Liver (tissue), 3 donors: Measurements from ENCODE around the gene TAS2R42.

Source experiments
- CTCF ChIP-seq: fragments of 150-350 bp; IDR thresholded peaks from 2 replicates; pipeline ENCODE4 v1.5.1; 2017; ENCODE audit warnings: improper control_type of control experiment, low read depth, low read length; ENCODE audit not compliant: missing input control
- FOXA1 ChIP-seq: IDR thresholded peaks from 2 replicates; pipeline ENCODE4 v1.6.1; 2016; ENCODE audit warnings: antibody characterized with exemption
- GABPA ChIP-seq, 2 donors: IDR thresholded peaks in 1 of 2; conservative IDR thresholded peaks in 1 of 2; 2 replicates each; pipeline ENCODE4 v1.6.1; 2016; ENCODE audit warnings: antibody characterized with exemption in 2 of 2, mild to moderate bottlenecking in 1 of 2, moderate library complexity in 1 of 2
- HNF4G ChIP-seq: IDR thresholded peaks from 2 replicates; pipeline ENCODE4 v1.6.1; 2016; ENCODE audit warnings: antibody characterized with exemption
- JUND ChIP-seq, 2 donors: IDR thresholded peaks; 2 replicates each; pipeline ENCODE4 v1.6.1; 2016; ENCODE audit warnings: antibody characterized with exemption in 2 of 2
- MAX ChIP-seq: IDR thresholded peaks from 2 replicates; pipeline ENCODE4 v1.6.1; 2016; ENCODE audit warnings: antibody characterized with exemption
- RAD21 ChIP-seq, 2 donors: IDR thresholded peaks; 2 replicates each; pipeline ENCODE4 v1.6.1; 2016; ENCODE audit warnings: antibody characterized with exemption in 2 of 2, mild to moderate bottlenecking in 2 of 2
- SP1 ChIP-seq: IDR thresholded peaks from 2 replicates; pipeline ENCODE4 v1.6.1; 2018; ENCODE audit warnings: antibody characterized with exemption, mild to moderate bottlenecking
- TAF1 ChIP-seq: conservative IDR thresholded peaks from 2 replicates; pipeline ENCODE4 v1.6.1; 2016; ENCODE audit warnings: antibody characterized with exemption, mild to moderate bottlenecking
- YY1 ChIP-seq: IDR thresholded peaks from 2 replicates; pipeline ENCODE4 v1.6.1; 2016; ENCODE audit warnings: antibody characterized with exemption, mild to moderate bottlenecking
- ZBTB33 ChIP-seq: IDR thresholded peaks from 2 replicates; pipeline ENCODE4 v1.6.1; 2016; ENCODE audit warnings: antibody characterized with exemption
- donor health status: healthy.
- donor health status: healthy.

- TF ChIP-seq CTCF (no peak), YY1 (no peak), SP1 (no peak), RAD21 (IDR thresholded peaks at IDR 0.05) (no peak), HNF4G (no peak), GABPA (IDR thresholded peaks at IDR 0.05 in 1 of 2, conservative IDR thresholded peaks at IDR 0.05 in 1 of 2) (no peak), ZBTB33 (no peak), MAX (no peak), FOXA1 (no peak), JUND (IDR thresholded peaks at IDR 0.05) (peak in 1 of 2 donors; percentile 8), TAF1 (no peak)
These were observed 14.6 kb downstream of the TAS2R42 start for GRCh38 chr12:11171969-11172675.
